HG03159 (cell line): ENCODE results near the gene CBX2.
A peak's percentile ranks its signal among the peaks of the same experiment; 100 is the strongest.

Source experiments
- ATAC-seq: cut with Tn5 transposase; IDR thresholded peaks from one replicate; pipeline ENCODE4 v1.9.1; 2021; ENCODE audit warnings: mild to moderate bottlenecking, moderate library complexity; ENCODE audit not compliant: unreplicated experiment

The CBX2 gene

GRCh38 chr17:79810130-79811010, 32.4 kb downstream of the CBX2 start:
- peak; percentile 77 for ATAC-seq

- no peak for ATAC-seq
These were observed 33.3 kb downstream of the CBX2 start for GRCh38 chr17:79811011-79811867.

GRCh38 chr17:79811868-79812352, 34.0 kb downstream of the CBX2 start:
- ATAC-seq: no peak

- no peak for ATAC-seq
These were observed 34.7 kb downstream of the CBX2 start for GRCh38 chr17:79812353-79813258.

GRCh38 chr17:79813297-79814126, 35.6 kb downstream of the CBX2 start:
- ATAC-seq: no peak

GRCh38 chr17:79814127-79814973, 36.4 kb downstream of the CBX2 start:
- ATAC-seq: no peak

GRCh38 chr17:79814974-79815835, 37.3 kb downstream of the CBX2 start:
- ATAC-seq: no peak

- ATAC-seq: no peak
These were observed 38.0 kb downstream of the CBX2 start for GRCh38 chr17:79815836-79816461.

- ATAC-seq: no peak
These were observed 40.2 kb downstream of the CBX2 start for GRCh38 chr17:79818026-79818758.

- ATAC-seq: no peak
These were observed 41.1 kb downstream of the CBX2 start for GRCh38 chr17:79819085-79819484.

GRCh38 chr17:79819534-79820276, 41.8 kb downstream of the CBX2 start:
- no peak for ATAC-seq

GRCh38 chr17:79820959-79821330, 43.0 kb downstream of the CBX2 start:
- no peak for ATAC-seq

- no peak for ATAC-seq
These were observed 43.6 kb downstream of the CBX2 start for GRCh38 chr17:79821331-79822095.

GRCh38 chr17:79822583-79823124, 44.7 kb downstream of the CBX2 start:
- no peak for ATAC-seq

- no peak for ATAC-seq
These were observed 46.3 kb downstream of the CBX2 start for GRCh38 chr17:79824234-79824633.
